T-helper 2 cell treated with Interferon-gamma antibody and Interleukin-4, amounts not matched to agents 100 ng/mL and 5 ng/mL, for 36 hours (primary cell): ENCODE measurements around the gene C2orf81. TPM values are rescaled to one million over a fixed set of nuclear protein-coding genes. Genes with fewer than 3 reads are reported as not detected.
"Not testable (repeated sequence)": the region's sequence is repeated elsewhere in the genome, so short reads cannot be mapped to it uniquely, and the experiment has no call there.

Source experiments
- intact Hi-C: fragments of 100-400 bp; cut with micrococcal nuclease; formaldehyde crosslinking; loops from one replicate; pipeline ENCODE4 v1.15.1; 2023
- total RNA-seq: library from RNA; stranded (reverse); gene quantifications from 2 replicates; pipeline ENCODE4 v1.2.3, GENCODE V29; 2022

Gene C2orf81
- total RNA-seq, 1 donor from 2014 or later: 1.5 TPM

- intact Hi-C loops: no loop called here
Observed at GRCh38 chr2:74444498-74445318, 23.3 kb upstream of the C2orf81 start.

GRCh38 chr2:74442483-74443297 is 21.3 kb upstream of the C2orf81 start:
- intact Hi-C loops: not testable (repeated sequence)

GRCh38 chr2:74441690-74442482 is 20.5 kb upstream of the C2orf81 start, which contains the start of gene RTKN:
Gene RTKN, minus strand, starts transcription at chr2:74441937. Its CDS starts 121 bp downstream, at chr2:74441816.
- intact Hi-C loops: no loop called here

GRCh38 chr2:74441170-74441689 is 19.8 kb upstream of the C2orf81 start:
- intact Hi-C loops: no loop called here

DNA sequence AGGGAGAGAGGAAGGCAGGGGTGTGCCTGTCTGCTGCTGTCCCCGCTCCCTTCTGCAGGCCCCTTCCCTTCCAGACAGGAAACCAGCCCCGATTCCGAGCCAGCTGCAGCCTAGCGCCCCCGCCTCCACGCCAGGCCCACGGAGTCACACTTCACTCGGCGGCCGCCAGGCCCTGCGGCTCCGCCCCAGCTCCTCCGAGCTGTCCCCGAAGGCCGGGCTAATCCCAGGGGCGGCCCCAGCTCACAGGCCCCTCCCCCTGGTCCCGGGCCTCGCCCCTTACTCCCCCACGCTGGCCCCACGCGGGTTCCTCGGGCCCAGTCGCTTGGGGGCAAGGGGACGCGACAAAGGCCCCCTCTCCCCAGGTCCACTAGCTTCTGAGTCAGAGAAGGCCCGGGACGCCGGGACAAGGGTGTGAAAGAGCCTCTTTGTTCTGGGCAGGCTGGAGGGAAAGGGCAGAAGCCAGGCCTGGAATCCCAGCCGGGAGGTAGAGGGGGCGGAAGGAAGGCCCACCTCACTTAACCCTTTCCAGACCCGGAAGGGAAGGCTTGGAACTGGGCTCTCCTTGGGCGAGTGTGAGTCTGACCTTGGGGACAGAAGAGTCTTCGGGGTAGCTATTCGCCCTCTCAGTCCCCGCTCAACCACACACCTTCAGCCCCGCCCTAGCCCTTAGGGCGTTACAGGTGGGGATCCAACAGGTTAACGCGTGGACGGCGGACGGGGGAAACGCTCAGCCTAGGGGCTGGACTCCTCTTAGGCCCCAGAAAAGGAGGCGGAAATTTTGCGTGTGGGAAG is 19.2 kb upstream of the C2orf81 start:
- intact Hi-C loops: no loop called here

DNA sequence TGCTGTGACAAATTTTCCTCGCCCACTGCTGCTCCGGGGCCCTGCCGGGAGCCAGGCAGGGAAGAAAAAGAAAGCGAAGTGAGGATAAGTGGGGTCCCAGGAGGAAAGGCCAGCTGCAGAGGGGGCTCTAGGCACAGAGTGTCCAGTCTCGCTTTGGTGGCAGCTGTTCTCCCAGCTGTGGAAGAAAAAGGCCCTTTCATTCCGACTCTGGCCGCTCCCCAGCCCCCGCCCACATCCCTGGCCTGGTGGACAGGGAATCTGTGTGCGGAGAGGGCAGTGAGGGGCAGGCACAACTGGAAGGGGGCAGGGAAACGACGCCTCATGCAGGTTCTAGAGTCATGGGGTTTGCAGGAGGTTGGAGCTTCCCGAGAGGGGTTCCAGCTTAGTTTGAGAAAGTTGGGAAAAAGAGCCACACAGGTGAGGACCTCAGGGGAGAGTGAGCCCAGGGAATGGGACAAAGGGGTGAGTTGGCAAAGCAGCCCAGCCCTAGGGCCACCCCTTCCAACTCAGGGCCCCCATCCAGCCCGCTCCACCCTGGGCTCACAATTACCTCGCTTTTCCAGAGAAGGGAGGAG is 18.5 kb upstream of the C2orf81 start:
- intact Hi-C loops: no loop called here

DNA sequence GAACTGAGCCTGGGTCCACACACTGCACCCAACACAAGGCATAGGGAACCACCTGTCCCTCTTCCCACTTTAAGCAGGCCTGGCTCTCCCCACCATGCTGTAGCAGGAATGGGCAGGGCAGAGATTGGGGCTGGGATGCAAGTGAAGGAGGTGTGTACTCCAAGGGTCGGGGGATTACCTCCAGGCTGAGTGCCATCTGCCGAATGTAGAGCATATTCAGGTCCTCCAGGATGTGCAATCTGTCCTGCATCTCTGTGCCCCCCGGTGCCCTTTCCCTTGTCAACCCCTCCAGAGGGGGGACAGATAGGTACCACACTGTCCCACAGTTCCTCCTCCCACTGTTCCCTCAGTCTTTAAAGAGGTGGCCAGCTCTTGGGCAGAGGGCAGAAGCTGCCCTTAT is 18.0 kb upstream of the C2orf81 start:
- intact Hi-C loops: no loop called here

GRCh38 chr2:74438248-74438647 is 16.8 kb upstream of the C2orf81 start:
- intact Hi-C loops: no loop called here

GRCh38 chr2:74436848-74437695 is 15.7 kb upstream of the C2orf81 start:
- intact Hi-C loops: no loop called here

DNA sequence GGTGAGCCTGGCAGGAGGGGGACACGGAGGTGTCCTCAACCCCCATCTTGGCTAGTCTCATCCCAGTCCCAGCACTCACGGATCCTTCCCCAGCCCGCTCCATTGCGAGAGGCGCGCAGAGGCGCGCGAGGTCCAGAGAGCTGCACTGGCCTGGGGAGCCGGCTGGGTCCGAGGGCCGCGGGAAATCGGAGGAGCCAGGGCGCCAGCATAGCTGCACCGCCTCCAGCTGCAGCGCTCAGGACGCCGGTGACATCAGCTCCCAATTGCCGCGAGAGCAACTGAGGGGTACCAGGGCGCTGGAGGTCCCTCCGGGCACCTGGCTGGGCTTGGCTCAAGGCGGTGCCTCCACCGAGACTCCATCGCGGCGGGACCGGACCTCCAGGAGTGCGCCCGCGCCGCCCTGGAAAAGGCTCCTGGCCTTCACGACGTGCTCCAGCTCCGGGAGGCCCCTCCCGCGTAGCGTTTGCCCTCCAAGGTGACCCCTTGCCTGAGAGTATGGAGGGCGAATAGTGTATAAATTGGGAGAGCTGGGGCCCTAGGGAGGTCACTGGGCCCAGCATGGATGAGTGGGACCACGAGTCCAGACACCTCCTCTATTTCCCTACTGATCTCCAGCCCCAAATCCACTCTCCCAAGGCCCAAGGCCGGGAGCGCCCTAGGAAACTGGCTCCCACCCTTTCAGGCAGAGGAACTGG is 14.8 kb upstream of the C2orf81 start:
- intact Hi-C loops: no loop called here

- intact Hi-C loops: no loop called here
Observed at GRCh38 chr2:74430502-74430901, 9.1 kb upstream of the C2orf81 start.

DNA sequence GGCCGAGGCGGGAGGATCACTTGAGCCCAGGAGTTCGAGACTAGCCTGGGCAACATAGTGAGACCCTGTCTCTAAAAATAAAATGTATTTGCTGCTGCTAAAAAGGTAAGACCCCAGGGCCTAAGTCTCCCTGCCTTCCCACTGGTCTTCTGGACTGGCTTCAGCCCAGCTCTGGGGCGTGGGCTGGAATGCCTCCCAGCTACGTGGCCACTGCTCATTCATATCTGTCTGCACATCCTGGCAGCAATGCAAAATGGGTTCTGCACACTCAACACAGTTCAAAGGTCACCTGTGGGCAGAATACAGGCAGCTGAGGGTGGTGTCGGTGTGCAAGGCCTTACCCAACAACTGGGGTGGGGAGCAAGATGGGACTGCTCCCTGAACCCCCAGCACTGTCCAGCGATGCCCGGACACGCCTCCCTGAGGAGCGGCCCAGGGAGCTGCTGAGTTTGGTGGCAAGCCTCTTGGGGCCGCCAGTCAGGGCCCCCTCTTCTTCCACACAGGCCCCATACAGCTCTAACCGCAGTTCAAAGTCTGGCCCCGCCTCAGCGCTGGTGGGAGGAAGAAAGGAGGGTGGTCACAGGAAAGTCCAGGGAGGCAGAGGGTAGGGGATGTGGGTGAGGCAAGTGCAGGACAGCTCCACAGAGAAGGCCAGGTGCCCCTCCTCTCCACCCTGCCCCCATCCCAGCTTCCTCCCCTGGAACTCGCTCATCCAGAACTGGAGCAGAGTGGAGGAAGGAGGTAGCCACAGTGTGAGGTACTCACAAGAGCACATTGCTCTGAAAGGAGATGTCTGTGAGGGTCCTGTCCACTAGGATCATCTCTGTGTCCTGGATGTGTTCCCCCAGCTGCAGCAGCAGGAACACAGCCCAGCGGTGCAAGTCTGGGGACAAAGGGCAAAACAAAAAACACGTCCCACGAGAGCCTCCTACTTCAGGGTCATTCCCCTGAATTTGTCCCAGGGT is 8.3 kb upstream of the C2orf81 start:
- intact Hi-C loops: no loop called here

DNA sequence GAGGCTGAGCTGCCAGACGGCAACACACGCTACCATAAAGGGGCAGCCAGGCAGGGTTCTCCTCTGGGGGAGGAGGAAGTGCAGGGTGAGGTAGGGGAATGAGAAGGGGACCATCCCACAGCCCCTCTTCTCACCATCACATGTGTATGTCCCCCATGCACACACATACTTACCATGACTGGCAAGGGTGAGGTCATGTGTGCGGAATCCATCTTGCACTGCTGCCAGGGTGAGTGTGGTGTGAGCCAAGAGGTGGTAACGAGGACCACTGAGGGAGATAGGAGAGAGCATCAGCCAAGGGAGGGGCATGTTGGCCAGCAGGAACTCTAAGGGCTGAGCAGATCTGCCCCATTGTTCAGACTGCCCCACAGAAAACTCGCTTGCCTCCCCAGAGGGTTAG is 7.3 kb upstream of the C2orf81 start:
- intact Hi-C loops: no loop called here

- intact Hi-C loops: no loop called here
Observed at GRCh38 chr2:74427551-74427950, 6.1 kb upstream of the C2orf81 start.

DNA sequence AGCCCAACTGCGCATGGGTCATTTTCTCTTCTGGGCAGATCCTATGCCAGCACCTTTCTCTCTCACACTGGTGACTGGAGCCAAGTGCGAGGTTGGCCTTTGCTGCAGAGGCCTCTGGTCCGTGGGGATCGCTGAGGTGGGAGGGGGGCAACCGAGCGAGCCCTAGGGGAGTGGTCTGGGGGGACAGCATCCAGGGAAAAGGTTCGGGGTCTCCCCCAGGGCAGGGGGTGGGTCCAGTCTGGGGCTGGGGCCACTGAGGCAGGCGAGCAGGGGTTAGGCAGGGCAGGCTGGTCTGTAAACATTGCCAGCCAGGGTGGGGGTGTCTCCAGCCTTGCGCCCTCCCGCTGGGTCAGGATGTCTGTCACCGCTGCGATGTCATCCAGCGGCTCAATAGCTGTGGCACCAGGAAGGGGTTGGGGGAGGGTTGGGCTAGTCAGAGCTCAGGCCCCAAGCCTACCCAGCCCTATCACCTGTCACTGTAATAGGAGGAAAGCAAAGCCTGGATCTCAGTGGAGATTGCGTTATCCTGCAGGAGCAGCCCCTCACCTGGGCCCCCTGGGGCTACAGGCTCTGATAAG is 4.9 kb upstream of the C2orf81 start:
- intact Hi-C loops: no loop called here

DNA sequence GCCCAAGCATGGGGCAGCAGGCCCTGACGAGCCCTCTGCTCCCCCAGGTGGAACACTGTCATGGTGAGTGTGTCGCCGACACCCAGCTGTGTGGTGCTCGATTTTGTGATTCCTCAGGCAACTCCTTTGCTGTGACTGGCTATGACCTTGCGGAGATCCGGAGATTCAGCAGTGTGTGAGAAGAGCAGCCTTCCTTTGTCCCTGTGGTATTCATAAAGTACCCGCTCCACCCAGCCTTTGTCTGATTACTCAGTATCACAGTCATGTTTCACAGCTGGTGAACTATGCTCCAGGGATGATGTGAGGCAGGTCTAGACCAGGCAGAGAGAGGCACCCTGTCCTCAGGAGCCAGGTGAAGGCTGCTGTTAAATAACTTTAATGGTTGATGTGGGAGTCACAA is 4.1 kb upstream of the C2orf81 start:
- intact Hi-C loops: no loop called here

GRCh38 chr2:74424995-74425406 is 3.6 kb upstream of the C2orf81 start:
- intact Hi-C loops: no loop called here
